ENCODE data around the gene ZNF423. TPM values are rescaled to one million over a fixed set of nuclear protein-coding genes. Genes with fewer than 3 reads are reported as not detected.

ZNF423 gene
- total RNA-seq, 1 experiment from 2014 or later = 0.20 TPM

DNA sequence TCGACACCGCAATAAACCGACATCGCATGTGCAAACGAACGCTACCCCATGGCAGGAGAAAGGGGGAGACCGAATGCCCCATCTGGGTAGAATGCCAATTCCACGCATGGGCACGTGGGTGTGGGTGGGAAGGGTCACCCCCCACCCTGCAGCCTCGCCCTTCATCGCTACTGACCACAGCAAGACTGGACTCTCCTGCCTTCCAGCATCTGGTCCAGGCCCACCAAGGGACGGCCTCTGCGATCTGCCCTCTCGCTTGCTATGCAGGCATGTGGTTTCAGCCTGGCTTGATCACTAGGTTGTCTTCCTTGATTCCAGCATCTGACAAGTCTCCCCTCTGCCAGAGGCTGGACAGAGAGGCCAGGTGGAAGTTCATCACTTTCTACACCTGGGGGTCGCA is 323.0 kb downstream of the ZNF423 start:
- CTCF ChIA-PET = no interaction called here
- no peaks in the 10 kb centered on the region for H3K9me3 ChIP-seq
- Mint-ChIP-seq H3K36me3 (ENCODE audit: insufficient read depth, unreplicated experiment) (no peaks in the 10 kb centered on the region), H3K4me1 (ENCODE audit: low read depth, unreplicated experiment) (no peaks in the 10 kb centered on the region), H3K9me3 (ENCODE audit: unreplicated experiment) (no peaks in the 10 kb centered on the region), H3K4me3 (ENCODE audit: unreplicated experiment) (no peak overlapping the region), H3K27me3 (ENCODE audit: insufficient read depth, unreplicated experiment) (peaks cover 40% of the 10 kb centered on the region), H3K27ac (ENCODE audit: unreplicated experiment) (no peak overlapping the region)
- peaks cover 1% of the 10 kb centered on the region for H3K27me3 ChIP-seq (replicated peaks; ENCODE audit: control insufficient read depth, insufficient read depth, low read length)
- TF ChIP-seq, protein P1, sequence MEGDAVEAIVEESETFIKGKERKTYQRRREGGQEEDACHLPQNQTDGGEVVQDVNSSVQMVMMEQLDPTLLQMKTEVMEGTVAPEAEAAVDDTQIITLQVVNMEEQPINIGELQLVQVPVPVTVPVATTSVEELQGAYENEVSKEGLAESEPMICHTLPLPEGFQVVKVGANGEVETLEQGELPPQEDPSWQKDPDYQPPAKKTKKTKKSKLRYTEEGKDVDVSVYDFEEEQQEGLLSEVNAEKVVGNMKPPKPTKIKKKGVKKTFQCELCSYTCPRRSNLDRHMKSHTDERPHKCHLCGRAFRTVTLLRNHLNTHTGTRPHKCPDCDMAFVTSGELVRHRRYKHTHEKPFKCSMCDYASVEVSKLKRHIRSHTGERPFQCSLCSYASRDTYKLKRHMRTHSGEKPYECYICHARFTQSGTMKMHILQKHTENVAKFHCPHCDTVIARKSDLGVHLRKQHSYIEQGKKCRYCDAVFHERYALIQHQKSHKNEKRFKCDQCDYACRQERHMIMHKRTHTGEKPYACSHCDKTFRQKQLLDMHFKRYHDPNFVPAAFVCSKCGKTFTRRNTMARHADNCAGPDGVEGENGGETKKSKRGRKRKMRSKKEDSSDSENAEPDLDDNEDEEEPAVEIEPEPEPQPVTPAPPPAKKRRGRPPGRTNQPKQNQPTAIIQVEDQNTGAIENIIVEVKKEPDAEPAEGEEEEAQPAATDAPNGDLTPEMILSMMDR (IDR thresholded peaks at IDR 0.05; ENCODE audit: insufficient read depth in 1 of 2, low read depth in 1 of 2, low read length in 1 of 2, severe bottlenecking in 1 of 2, unreplicated experiment in 1 of 2) = no peak
- DNase-seq = no peak
- H3K36me3 ChIP-seq (ENCODE audit: control insufficient read depth, insufficient read depth, low read length) = no peaks in the 10 kb centered on the region
- no peaks in the 10 kb centered on the region for H3K4me1 ChIP-seq
- intact Hi-C loops (cut with micrococcal nuclease; ENCODE audit: unreplicated experiment) = no loop called here
- no peak overlapping the region for H3K4me3 ChIP-seq (ENCODE audit: low read depth, low read length)
- POLR2A ChIA-PET = no interaction called here
- BruUV-seq (replicated peaks) = no TSS peak

DNA sequence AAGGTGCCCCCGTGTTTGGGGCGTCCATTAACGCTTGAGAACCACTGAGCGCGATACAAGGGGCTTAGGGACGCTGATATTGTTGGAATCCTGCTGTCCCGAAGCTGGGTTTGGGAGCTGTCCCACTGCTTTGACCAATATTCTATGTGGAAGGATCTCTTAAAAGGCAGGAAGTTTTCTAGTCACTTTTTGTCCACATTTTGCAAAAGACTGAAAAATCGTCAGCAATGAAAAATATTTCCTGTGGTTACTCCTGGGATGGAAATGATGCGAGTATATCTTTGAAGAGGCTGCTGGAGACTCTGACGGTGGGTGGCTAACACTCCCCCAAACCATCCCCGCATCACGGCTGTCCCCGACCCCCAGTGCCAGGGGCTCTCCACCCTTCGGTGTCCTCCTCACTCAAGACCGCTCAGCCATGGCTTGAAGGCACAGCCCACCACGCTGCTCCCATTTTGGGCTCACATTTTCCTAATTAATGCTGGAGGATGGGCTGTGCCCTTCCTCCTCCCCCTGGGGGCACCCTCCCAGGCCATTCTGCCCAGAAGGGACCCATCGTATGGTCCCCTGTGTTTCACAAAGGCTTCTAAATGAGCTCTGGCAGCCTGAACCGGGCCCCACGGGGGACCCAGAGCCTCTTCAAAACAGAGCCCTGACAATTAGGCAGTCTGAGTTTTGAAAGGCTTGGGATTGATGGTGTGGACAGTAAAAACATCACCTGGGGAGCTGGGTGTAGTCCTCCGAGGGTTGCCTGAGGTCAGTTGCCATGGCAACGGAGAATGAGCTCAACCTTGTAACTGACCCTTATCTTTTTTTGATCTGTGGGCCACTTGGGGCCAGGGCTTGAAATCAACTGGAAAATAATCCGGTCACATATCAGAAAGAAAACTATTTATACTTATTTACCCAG is 323.7 kb downstream of the ZNF423 start:
- Mint-ChIP-seq H3K27ac (ENCODE audit: unreplicated experiment) (no peak overlapping the region), H3K4me3 (ENCODE audit: unreplicated experiment) (no peak overlapping the region), H3K4me1 (ENCODE audit: low read depth, unreplicated experiment) (no peaks in the 10 kb centered on the region), H3K9me3 (ENCODE audit: unreplicated experiment) (no peaks in the 10 kb centered on the region), H3K36me3 (ENCODE audit: insufficient read depth, unreplicated experiment) (no peaks in the 10 kb centered on the region), H3K27me3 (ENCODE audit: insufficient read depth, unreplicated experiment) (peaks cover 37% of the 10 kb centered on the region)
- CTCF ChIA-PET = interaction anchor here (1.2 kb wide), 1 partner anchor 389 kb away, joined by 3 read pairs; no protein-coding TSS in a partner anchor
- Histone ChIP-seq H3K4me1 (no peaks in the 10 kb centered on the region), H3K27me3 (replicated peaks; ENCODE audit: control insufficient read depth, insufficient read depth, low read length) (peaks cover 1% of the 10 kb centered on the region), H3K9me3 (no peaks in the 10 kb centered on the region), H3K36me3 (ENCODE audit: control insufficient read depth, insufficient read depth, low read length) (no peaks in the 10 kb centered on the region), H3K4me3 (ENCODE audit: low read depth, low read length) (no peak overlapping the region)
- DNase-seq = no peak
- intact Hi-C loops (cut with micrococcal nuclease; ENCODE audit: unreplicated experiment) = no loop called here
- TF ChIP-seq, protein P1 (IDR thresholded peaks at IDR 0.05; ENCODE audit: insufficient read depth in 1 of 2, low read depth in 1 of 2, low read length in 1 of 2, severe bottlenecking in 1 of 2, unreplicated experiment in 1 of 2) = no peak
- BruUV-seq (replicated peaks) = no TSS peak
- POLR2A ChIA-PET = no interaction called here

DNA sequence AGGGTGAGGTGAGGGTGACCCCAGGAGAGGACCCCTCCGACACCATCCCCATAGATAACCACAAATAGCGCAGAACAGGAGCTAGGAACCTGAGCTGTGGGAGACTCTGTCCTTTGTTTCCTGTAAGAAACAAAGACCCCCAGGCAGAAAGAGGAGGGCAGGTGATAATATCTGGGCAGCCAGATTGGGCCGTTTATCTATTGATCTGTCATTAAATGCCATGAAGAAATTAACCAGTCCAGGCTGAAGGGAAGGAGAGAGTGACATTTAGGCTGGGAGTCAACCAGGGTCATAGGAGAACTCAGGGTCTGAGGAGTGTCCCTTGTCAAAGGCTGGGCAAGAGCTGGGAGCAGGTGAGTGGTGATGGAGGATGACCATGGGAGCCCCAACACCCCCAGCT is 324.5 kb downstream of the ZNF423 start:
- CTCF ChIA-PET = interaction anchor here (1.2 kb wide), 1 partner anchor 390 kb away, joined by 3 read pairs; no protein-coding TSS in a partner anchor
- POLR2A ChIA-PET = no interaction called here
- intact Hi-C loops (cut with micrococcal nuclease; ENCODE audit: unreplicated experiment) = no loop called here
- DNase-seq = no peak
- H3K4me1 Mint-ChIP-seq (ENCODE audit: low read depth, unreplicated experiment) = no peaks in the 10 kb centered on the region
- H3K27me3 ChIP-seq (replicated peaks; ENCODE audit: control insufficient read depth, insufficient read depth, low read length) = peaks cover 1% of the 10 kb centered on the region
- no peaks in the 10 kb centered on the region for H3K36me3 ChIP-seq (ENCODE audit: control insufficient read depth, insufficient read depth, low read length)
- no peaks in the 10 kb centered on the region for H3K9me3 ChIP-seq
- H3K4me1 ChIP-seq = no peaks in the 10 kb centered on the region
- no peaks in the 10 kb centered on the region for H3K36me3 Mint-ChIP-seq (ENCODE audit: insufficient read depth, unreplicated experiment)
- H3K4me3 Mint-ChIP-seq (ENCODE audit: unreplicated experiment) = no peak overlapping the region
- no TSS peak for BruUV-seq (replicated peaks)
- TF ChIP-seq, protein P1 (IDR thresholded peaks at IDR 0.05; ENCODE audit: insufficient read depth in 1 of 2, low read depth in 1 of 2, low read length in 1 of 2, severe bottlenecking in 1 of 2, unreplicated experiment in 1 of 2) = no peak
- H3K9me3 Mint-ChIP-seq (ENCODE audit: unreplicated experiment) = no peaks in the 10 kb centered on the region
- H3K27me3 Mint-ChIP-seq (ENCODE audit: insufficient read depth, unreplicated experiment) = peaks cover 37% of the 10 kb centered on the region
- H3K27ac Mint-ChIP-seq (ENCODE audit: unreplicated experiment) = no peak overlapping the region
- no peak overlapping the region for H3K4me3 ChIP-seq (ENCODE audit: low read depth, low read length)
